Epithelial cell of esophagus (primary cell): ENCODE data around the gene PHF23.
A peak's percentile ranks its signal among the peaks of the same experiment; 100 is the strongest.

ENCODE experiments used
- DNase-seq: peaks from one replicate; pipeline ENCODE4 v3.0.0; 2010; ENCODE audit warnings: low read depth
- H3K4me3 ChIP-seq: 2 replicates; pipeline ENCODE4 v1.5.1; 2011; ENCODE audit warnings: mild to moderate bottlenecking, low read length, control low read depth
- TF ChIP-seq, protein P1 (sequence below): IDR thresholded peaks from 2 replicates; pipeline ENCODE4 v1.5.1; 2011; ENCODE audit warnings: low read depth, mild to moderate bottlenecking, low read length, control low read depth, inconsistent platforms; ENCODE audit not compliant: insufficient read depth; ENCODE audit errors: missing control alignments

Gene PHF23

DNA sequence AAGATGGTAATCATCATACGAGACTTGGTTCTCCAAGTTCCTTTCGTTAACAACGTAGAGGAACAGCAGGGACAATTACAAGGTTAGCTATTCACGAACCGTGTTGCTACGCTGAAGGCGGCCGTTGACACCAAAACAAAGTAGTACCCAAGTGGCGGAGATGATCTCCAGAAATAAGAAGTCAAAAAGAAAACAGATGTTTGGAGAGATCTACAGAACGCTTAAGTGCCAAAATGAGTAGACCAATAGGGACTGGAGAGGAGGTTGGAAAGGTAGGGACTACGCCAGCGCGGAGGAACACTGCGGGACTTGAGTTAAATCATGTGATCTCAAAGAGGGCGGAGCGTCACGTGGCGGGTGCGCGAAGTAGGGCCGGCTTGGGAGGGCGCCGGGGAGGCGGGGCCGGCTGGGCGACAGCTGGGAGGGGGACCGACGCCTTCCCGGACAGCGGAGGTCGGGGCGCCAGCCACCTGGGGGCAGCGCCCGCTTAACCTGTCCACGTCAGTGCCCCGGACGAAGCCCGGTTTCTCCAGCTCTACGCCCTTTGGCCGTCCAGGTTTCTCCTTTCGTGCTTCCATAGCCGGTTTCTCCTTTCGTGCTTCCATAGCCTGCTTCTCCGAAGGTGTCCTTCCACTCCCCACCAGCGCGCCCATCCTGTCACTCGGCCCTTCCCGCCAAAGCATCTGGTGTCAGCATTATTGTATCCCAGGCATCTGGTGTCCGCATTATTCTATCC, 3.6 kb upstream of the PHF23 start:
- peak; percentile 95 for DNase-seq
- TF ChIP-seq, protein P1, sequence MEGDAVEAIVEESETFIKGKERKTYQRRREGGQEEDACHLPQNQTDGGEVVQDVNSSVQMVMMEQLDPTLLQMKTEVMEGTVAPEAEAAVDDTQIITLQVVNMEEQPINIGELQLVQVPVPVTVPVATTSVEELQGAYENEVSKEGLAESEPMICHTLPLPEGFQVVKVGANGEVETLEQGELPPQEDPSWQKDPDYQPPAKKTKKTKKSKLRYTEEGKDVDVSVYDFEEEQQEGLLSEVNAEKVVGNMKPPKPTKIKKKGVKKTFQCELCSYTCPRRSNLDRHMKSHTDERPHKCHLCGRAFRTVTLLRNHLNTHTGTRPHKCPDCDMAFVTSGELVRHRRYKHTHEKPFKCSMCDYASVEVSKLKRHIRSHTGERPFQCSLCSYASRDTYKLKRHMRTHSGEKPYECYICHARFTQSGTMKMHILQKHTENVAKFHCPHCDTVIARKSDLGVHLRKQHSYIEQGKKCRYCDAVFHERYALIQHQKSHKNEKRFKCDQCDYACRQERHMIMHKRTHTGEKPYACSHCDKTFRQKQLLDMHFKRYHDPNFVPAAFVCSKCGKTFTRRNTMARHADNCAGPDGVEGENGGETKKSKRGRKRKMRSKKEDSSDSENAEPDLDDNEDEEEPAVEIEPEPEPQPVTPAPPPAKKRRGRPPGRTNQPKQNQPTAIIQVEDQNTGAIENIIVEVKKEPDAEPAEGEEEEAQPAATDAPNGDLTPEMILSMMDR = no peak
- H3K4me3 ChIP-seq = peak overlapping the region; percentile 96

DNA sequence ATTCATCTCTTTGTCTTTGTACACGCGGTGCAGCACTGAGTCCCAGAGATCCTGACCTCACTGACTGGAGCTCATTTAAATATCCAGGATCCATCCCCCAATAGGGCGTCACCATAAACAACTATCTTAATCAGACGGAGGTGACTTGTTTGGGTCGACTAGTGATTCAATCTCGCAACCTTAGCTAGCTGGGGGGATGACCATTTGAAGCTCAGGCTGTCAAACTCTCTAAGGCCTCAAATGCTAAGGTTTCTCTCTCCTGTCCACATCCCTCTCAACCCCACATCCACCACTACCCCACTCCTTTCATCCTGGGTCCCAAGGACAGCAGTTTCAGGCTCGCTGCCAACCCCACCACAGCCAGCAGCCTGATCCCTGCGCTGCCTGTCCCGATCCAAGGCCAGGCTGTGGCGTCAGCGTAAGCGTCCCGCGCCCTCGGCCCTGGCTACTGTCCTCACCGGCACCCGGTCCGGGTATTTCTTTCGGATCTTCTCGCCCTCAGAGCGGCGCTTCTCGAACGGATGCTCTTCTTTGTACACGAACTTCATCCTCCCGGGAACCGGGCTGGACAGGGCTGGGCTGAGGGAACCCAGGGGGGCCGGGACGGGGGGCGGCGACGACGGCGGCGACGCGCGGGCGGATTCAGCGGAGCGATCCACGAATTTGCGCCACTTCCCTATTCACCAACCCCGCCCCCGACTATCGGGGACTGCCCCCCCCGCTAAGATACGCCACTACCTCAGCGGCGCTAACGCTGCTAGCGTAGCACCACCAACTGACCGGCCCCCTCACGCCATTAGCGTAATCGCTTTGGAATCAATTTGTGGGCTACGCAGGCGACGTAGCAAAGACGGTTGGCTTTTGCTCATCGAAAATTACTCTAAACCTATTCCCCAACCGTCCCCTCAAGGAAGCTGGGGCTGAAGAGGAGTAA, 2.8 kb upstream of the PHF23 start, which contains the start of gene GABARAP:
TSS of gene GABARAP (minus strand) at position 667 of the 934 bp plus-strand sequence. CDS start at position 548, 119 bp downstream.
- H3K4me3 ChIP-seq = peak within 1 kb of the TSS; percentile 96
- TF ChIP-seq, protein P1 = no peak
- peak; percentile 89 for DNase-seq

DNA sequence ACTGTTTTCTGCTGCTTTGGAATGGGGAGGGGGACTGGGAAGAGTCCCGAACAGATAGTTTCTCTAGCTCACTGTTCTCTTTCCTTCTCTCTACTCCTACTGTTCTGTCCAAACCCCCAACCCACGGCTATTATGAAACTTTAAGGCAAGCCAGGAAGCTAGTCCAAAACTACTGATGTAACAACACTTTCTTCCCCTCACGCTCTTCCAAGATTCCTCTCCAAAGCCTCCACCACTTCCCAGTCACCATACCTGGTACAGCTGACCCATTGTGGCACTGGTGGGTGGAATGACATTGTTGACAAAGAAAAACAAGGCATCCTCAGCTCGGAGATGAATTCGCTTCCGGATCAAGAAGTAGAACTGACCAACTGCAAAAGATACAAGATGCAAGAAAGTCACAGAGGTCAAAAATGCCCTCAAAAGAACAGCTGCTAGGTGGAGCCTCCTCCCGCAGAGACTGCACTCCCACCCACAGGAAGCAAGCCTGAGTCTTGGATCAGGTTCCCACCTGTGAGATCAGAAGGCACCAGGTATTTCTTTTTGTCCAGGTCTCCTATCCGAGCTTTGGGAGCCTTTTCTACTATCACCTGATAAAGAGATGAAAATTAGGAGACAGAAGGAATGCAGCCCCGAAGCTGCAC, 2.0 kb upstream of the PHF23 start:
- DNase-seq = no peak
- TF ChIP-seq, protein P1 = no peak
- H3K4me3 ChIP-seq = peak overlapping the region; percentile 96

GRCh38 chr17:7240375-7240774, 1.1 kb upstream of the PHF23 start:
- peak overlapping the region; percentile 96 for H3K4me3 ChIP-seq
- DNase-seq = no peak
- TF ChIP-seq, protein P1 = no peak

DNA sequence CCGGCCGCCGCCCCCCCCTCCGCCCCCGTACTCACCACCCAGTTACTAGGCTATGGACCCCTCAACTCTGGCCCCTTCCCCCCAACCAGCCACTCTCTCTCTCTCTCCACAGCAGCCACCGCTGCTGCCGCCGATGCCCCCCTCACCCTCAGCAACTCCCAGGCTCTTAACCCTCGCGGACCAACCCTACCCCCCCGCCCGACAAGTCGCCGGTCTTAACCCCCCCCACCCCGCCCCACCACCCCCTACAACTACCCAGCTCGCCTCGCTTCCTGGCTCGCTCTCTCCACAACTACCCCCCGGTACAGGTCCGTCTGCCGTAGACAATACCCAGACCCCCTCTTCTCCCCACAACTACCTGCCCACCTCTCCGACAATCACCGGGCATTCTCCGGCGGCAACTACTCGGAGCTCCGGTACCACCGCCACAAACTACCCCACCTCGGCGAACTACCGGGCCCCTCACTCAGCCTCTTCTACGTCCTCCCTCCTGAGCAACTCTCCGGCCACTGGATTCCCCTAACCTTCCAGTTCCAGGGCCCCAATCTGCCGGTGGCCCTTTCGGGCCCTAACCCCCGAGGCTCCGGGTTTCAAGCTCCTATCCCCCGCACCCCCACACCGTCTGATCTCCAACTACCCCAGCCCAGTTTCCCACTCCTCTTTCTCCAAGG, 702 bp downstream of the PHF23 start:
- H3K4me3 ChIP-seq = peak overlapping the region; percentile 97
- peak; percentile 29 for DNase-seq
- TF ChIP-seq, protein P1 = no peak

DNA sequence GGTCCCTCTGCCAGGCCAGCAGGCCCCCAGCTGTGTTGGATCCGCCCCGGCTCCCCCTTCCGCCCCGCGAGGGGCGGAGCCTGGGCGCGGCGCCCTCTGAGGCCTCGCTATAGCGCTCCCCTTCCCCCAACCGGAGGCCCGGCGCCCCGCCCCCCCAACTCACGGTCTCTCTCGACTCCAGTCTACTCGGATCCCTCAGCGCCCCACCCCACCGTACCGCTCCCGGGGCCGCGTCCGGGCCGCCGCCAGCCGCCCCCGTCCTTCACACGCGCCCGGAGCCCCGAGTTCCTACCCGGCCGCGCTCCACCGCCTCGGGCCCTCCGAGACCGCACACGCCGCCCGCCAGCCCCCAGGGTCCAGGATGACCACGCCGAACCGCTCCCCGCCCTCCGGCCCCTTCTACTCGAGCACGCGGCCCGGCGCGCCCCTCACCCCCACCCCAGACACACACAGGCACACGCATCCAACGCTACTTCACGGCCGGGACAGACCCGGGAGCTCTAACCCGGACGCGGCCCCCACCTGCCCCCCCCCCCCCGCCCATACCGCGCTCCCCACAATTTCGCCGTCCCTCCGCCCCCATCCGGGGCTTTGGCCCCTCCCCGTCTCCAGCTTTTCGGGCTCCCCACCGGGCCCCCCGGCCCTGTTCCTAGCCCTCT, 1.4 kb downstream of the PHF23 start:
- DNase-seq = peak; percentile 58
- TF ChIP-seq, protein P1 = no peak
- H3K4me3 ChIP-seq = peak overlapping the region; percentile 97
